Activated T-helper 1 cell treated with anti-CD3 and anti-CD28 coated beads, Interleukin-2, amount 50 U/mL, for 16 hours (primary cell): Measurements from ENCODE around the gene DCDC2C.

Experiments
- DNase-seq, 2 donors: peaks; one replicate each; pipeline ENCODE4 v3.0.0-alpha.2; 2020; ENCODE audit warnings: low read depth in 1 of 2, low spot score in 1 of 2

Gene DCDC2C

DNA sequence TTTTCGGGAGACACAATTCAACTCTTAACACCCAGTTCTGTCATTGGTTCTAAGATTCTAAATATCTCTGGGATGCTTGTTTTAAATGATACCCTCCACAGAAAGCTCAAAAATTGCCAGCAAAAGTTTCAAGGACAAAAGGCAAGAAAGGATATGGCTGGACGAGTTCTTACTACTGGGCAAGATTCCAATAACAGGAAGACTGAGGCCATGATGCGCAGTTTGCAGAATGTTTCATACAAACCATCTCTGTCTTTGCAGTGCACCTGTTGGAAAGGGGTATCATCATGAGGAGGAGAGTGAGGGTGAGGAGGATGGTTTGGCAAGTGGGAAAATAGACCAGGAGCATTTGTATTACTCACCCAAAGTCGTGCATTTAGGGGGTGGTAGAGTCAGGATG is 172.8 kb downstream of the DCDC2C start:
- no peak for DNase-seq

- DNase-seq, result no peak
Measured at GRCh38 chr2:3876685-3877084, 173.3 kb downstream of the DCDC2C start.

DNA sequence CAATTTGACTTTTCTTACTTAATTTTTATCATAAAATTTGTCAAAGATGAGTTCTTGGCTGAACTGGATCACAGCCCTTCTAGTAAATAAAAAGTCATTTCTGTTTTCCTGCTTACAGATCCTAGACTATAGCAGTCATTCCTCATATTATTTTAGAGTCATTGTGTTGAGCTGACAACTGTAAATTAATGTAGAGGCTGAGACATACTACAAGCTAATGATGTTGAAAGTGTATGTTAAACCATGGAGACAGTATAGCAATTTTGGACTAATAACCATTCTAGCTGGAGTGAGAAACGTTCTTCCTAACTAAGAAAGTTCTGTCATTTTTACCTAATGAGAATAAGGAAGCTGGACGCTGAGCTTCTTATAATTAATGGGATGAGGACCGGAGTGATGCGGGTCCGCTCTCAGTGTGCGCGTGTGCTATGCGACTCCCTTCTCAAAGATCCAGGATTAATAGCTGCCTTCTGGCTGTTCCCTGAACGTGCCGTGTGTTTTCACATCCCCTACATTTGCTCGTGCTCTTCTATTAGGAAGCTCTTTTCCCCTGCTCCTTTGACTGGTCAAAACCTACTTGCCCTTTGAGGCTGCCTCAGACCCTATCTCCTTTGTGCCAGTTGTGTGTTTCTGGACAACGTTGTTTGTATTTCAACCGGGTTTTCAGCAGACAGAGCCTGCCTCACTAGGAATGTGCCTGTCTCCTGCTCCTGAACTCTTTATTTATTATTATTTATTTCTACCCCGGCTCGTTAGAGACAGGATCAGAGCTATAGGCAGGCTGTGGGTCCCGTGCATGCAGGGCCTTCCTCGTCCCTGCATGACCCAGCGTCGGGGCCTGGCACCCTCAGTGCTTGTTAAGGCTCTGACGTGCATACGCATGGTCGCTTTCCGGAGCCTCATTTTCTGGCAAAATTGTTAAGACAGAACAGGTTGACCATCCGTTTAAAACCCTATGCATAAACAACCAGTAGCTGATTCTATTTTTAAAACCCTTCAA is 182.6 kb downstream of the DCDC2C start:
- no peak for DNase-seq

- DNase-seq, result no peak
Measured at GRCh38 chr2:3895021-3895420, 191.6 kb downstream of the DCDC2C start.
